H1 (cell line): ENCODE measurements around the gene CWF19L1. TPM values are rescaled to one million over a fixed set of nuclear protein-coding genes. Genes with fewer than 3 reads are reported as not detected.

Experiments used
- EGR1 ChIP-seq: IDR thresholded peaks from 2 replicates; pipeline ENCODE4 v1.6.1; 2011; ENCODE audit warnings: low read depth, low read length, borderline replicate concordance
- RAD21 ChIP-seq, 2 experiments: IDR thresholded peaks in 1 of 2; conservative IDR thresholded peaks in 1 of 2; 2 replicates each; pipeline ENCODE4 v1.6.1; 2011; ENCODE audit warnings: low read depth in 2 of 2, low read length in 2 of 2, improper control_type of control experiment in 1 of 2, inconsistent platforms in 1 of 2, mild to moderate bottlenecking in 1 of 2, moderate library complexity in 1 of 2
- TEAD4 ChIP-seq: IDR thresholded peaks from 2 replicates; pipeline ENCODE4 v1.6.1; 2012; ENCODE audit warnings: low read depth, low read length, inconsistent platforms, mixed read lengths
- polyA plus RNA-seq, 7 experiments: library from polyadenylated mRNA; depleted of rRNA in 3 of 7; stranded (reverse) in 5 of 7; unstranded in 2 of 7; fragments of >200 nt in 5 of 7; fragments of 200-250 nt in 2 of 7; gene quantifications; 1 replicate in 5 of 7; 2 replicates in 1 of 7; 4 replicates in 1 of 7; pipeline versions ENCODE4 v1.2.1 to v1.2.3, GENCODE V29; 2011 to 2013; ENCODE audit warnings: missing spikeins in 2 of 7, mixed read lengths in 2 of 7
- total RNA-seq: library from RNA; stranded (reverse); fragmentation: NEBNext Ultra II Directional; extraction: Animal tissue kit (Norgen Biotek cat#: 25700); gene quantifications from 2 replicates; pipeline ENCODE4 v1.2.1, GENCODE V29; 2021

Gene CWF19L1
- total and polyA plus RNA-seq, 2 of the 8 experiments (the other 6 are each of a cell fraction or from before 2014, with no cell fraction given) = 11.1 to 29.9 TPM

DNA sequence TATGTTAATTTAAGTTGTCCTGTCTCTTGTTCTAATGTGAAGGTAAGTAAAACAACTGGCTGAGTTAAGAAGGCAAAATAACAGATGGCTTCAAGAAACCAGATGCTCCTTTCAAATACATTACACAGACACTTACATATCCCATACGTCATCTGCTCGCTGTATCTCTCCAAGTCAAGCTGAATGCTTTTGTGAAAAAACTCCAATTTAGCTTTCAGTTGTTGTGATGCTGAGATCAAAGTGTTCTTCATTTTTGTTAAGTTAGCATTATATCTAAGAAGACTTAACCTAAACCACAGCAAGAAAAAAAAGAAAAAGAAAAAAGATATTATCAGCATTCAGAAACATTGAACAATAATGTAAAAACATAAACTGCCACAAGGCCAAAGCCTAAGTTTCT lies 63.1 kb downstream of the CWF19L1 start (continued):
- TF ChIP-seq RAD21 (IDR thresholded peaks at IDR 0.05 in 1 of 2, conservative IDR thresholded peaks at IDR 0.05 in 1 of 2; ENCODE audit: low read depth in 2 of 2, low read length in 2 of 2) (no peak), TEAD4 (no peak), EGR1 (no peak)
